ENCODE measurements around the gene NAALADL2. TPM values are rescaled to one million over a fixed set of nuclear protein-coding genes. Genes with fewer than 3 reads are reported as not detected.

The NAALADL2 gene
- total RNA-seq, 1 experiment from 2014 or later, result 1.6 TPM

DNA sequence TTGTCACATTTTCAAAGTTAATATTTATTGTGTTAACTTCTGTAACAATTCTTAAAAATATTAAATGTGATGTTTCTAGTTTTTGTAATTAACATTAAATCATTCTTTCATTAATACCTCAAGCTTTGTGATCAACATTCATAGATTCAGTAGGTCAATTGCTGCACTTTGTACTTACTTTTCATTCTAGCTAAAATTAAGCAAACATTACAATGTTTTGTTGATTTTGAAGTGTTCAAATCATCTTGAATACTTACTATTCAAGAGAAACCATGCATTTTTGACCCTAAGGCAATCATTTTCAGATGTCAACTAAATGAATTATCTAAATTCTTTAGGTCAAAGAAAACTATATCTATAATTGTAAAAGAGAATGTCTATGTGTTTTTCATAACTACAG, 933.1 kb downstream of the NAALADL2 start:
- no peak for TF ChIP-seq CTCF (conservative IDR thresholded peaks at IDR 0.05)
- no peak overlapping the region for H3K56ac ChIP-seq (ENCODE audit: insufficient read length, low read depth, low read length)
- Mint-ChIP-seq H3K27me3 (ENCODE audit: low read depth) (no peaks in the 10 kb centered on the region), H3K36me3 (ENCODE audit: insufficient read depth in 1 of 3, low read depth in 3 of 3) (peaks cover 0 to 5% (median 4%) of the 10 kb centered on the region in 3 experiments; a peak in 2 of 7 replicates), H3K4me1 (peaks cover 8% of the 10 kb centered on the region in 2 experiments), H3K9me3 (peaks cover 5 to 9% of the 10 kb centered on the region in 2 experiments; a peak in 3 of 5 replicates), H3K4me3 (no peak overlapping the region), H3K27ac (no peak overlapping the region)
- no peaks in the 10 kb centered on the region for H3K9me3 ChIP-seq (ENCODE audit: control insufficient read depth, low read depth, low read length)
- H3K27ac ChIP-seq (ENCODE audit: insufficient read length, low read depth, low read length), result no peak overlapping the region
- H3T11ph ChIP-seq (ENCODE audit: low read length), result no peak overlapping the region
- no peak overlapping the region for H2BK15ac ChIP-seq (ENCODE audit: low read depth, low read length)
- no peak for DNase-seq
- no peak overlapping the region for H3K4ac ChIP-seq (ENCODE audit: low read depth, low read length)
- no peak overlapping the region for H2AFZ ChIP-seq (ENCODE audit: low read length)
- no peak overlapping the region for H2BK20ac ChIP-seq (ENCODE audit: low read depth, low read length, poor library complexity, severe bottlenecking)
- H2BK5ac ChIP-seq (ENCODE audit: insufficient read length, low read length), result no peak overlapping the region
- no peak overlapping the region for H3K4me2 ChIP-seq (ENCODE audit: insufficient read depth, insufficient read length, low read length)
- H3K79me1 ChIP-seq (ENCODE audit: insufficient read depth, low read depth, low read length, poor library complexity, severe bottlenecking), result no peaks in the 10 kb centered on the region
- no peak overlapping the region for H2BK120ac ChIP-seq (ENCODE audit: low read depth, low read length, poor library complexity, severe bottlenecking)
- no peak overlapping the region for H2BK12ac ChIP-seq (ENCODE audit: insufficient read length, low read depth, low read length)
- no peak overlapping the region for H3K18ac ChIP-seq (ENCODE audit: insufficient read length, low read depth, low read length)
- no peak overlapping the region for H3K14ac ChIP-seq (ENCODE audit: insufficient read depth, low read length)
- no peak overlapping the region for H3K9ac ChIP-seq (ENCODE audit: extremely low read depth, insufficient read length, low read length)
- no peak overlapping the region for H2AK5ac ChIP-seq (ENCODE audit: insufficient read length, low read length)
- H3K79me2 ChIP-seq (ENCODE audit: insufficient read depth, low read length), result no peaks in the 10 kb centered on the region
- no peaks in the 10 kb centered on the region for H3K27me3 ChIP-seq (ENCODE audit: insufficient read depth, low read length)
- H3K23me2 ChIP-seq (ENCODE audit: insufficient read length, low read depth, low read length, poor library complexity, severe bottlenecking), result no peaks in the 10 kb centered on the region
- H4K20me1 ChIP-seq (ENCODE audit: control insufficient read depth, insufficient read depth, insufficient read length), result no peaks in the 10 kb centered on the region
- no peak overlapping the region for H3K23ac ChIP-seq (ENCODE audit: insufficient read length, low read depth, low read length)
- H4K91ac ChIP-seq (ENCODE audit: insufficient read length, low read depth, low read length), result no peak overlapping the region
- H4K8ac ChIP-seq (replicated peaks; ENCODE audit: insufficient read length, low read depth, low read length), result no peak overlapping the region
- H4K5ac ChIP-seq (ENCODE audit: insufficient read length, low read depth, low read length), result no peak overlapping the region
- no peaks in the 10 kb centered on the region; the same call in 1 of the 2 replicates for H3K4me1 ChIP-seq (ENCODE audit: insufficient read depth, low read length)

All from H9 (cell line).